K562 (cell line): ENCODE measurements around the gene ARPC1A. TPM values are rescaled to one million over a fixed set of nuclear protein-coding genes. Genes with fewer than 3 reads are reported as not detected.

Source experiments
- ARHGAP35 ChIP-seq: fragments of 450-650 bp; IDR thresholded peaks from 2 replicates; pipeline ENCODE4 v1.6.1; 2018; ENCODE audit not compliant: partially characterized antibody
- ARID1B ChIP-seq: fragments of 450-650 bp; IDR thresholded peaks from 2 replicates; pipeline ENCODE4 v1.6.1; 2016; ENCODE audit warnings: antibody characterized with exemption, mild to moderate bottlenecking, inconsistent platforms
- HMG20B ChIP-seq: fragments of 250-450 bp; sonication (Bioruptor Pico); IDR thresholded peaks from 2 replicates; pipeline ENCODE4 v1.5.0; 2021; ENCODE audit warnings: mild to moderate bottlenecking
- KAT8 ChIP-seq: fragments of 450-650 bp; IDR thresholded peaks from 2 replicates; pipeline ENCODE4 v1.6.1; 2016; ENCODE audit warnings: low read depth, mild to moderate bottlenecking
- KDM1A ChIP-seq, 2 experiments: fragments of 450-650 bp; IDR thresholded peaks; 2 replicates each; pipeline ENCODE4 v1.6.1; 2016; ENCODE audit warnings: mild to moderate bottlenecking in 2 of 2
- MCM3 ChIP-seq: fragments of 450-650 bp; IDR thresholded peaks from 2 replicates; pipeline ENCODE4 v1.6.1; 2016
- MYC ChIP-seq, 2 experiments: fragments of 250-450 bp in 1 of 2; sonication (Bioruptor Pico) in 1 of 2; IDR thresholded peaks; 2 replicates each; pipeline versions ENCODE4 v1.5.1 to v1.6.1; 2012 to 2021; ENCODE audit warnings: low read depth in 2 of 2, borderline replicate concordance in 1 of 2, improper control_type of control experiment in 1 of 2, low read length in 1 of 2, mild to moderate bottlenecking in 1 of 2, moderate library complexity in 1 of 2
- NFE2L1 ChIP-seq: fragments of 450-650 bp; IDR thresholded peaks from 2 replicates; pipeline ENCODE4 v1.6.1; 2016; ENCODE audit warnings: missing genetic modification characterization, low read depth, mild to moderate bottlenecking, missing compliant biosample characterization, moderate library complexity, borderline replicate concordance
- PTTG1 ChIP-seq: fragments of 450-650 bp; IDR thresholded peaks from 2 replicates; pipeline ENCODE4 v1.6.1; 2016; ENCODE audit warnings: low read depth, mild to moderate bottlenecking, missing genetic modification characterization, missing compliant biosample characterization
- RAD51 ChIP-seq: fragments of 450-650 bp; IDR thresholded peaks from 2 replicates; pipeline ENCODE4 v1.7.1; 2016; ENCODE audit warnings: low read depth, mild to moderate bottlenecking, borderline replicate concordance
- RHOXF2B ChIP-seq: fragments of 250-450 bp; sonication (Bioruptor Pico); conservative IDR thresholded peaks from 2 replicates; pipeline ENCODE4 v1.5.1; 2021
- SMAD1 ChIP-seq: fragments of 150-350 bp; IDR thresholded peaks from 2 replicates; pipeline ENCODE4 v1.6.1; 2014; ENCODE audit warnings: low read length, low read depth; ENCODE audit not compliant: partially characterized antibody
- XRCC3 ChIP-seq: fragments of 450-650 bp; IDR thresholded peaks from 2 replicates; pipeline ENCODE4 v1.6.1; 2017; ENCODE audit warnings: mild to moderate bottlenecking, moderate library complexity
- ZFX ChIP-seq: sonication (generic); formaldehyde crosslinking; IDR thresholded peaks from 2 replicates; pipeline ENCODE4 v1.8.0; 2022; ENCODE audit warnings: mild to moderate bottlenecking, missing genetic modification reagents, moderate library complexity
- ZNF165 ChIP-seq: fragments of 250-450 bp; sonication (Bioruptor Pico); IDR thresholded peaks from 2 replicates; pipeline ENCODE4 v1.4.0; 2020; ENCODE audit warnings: borderline replicate concordance
- ZNF174 ChIP-seq: fragments of 250-450 bp; sonication (Bioruptor Pico); IDR thresholded peaks from 2 replicates; pipeline ENCODE4 v1.4.0; 2020; ENCODE audit warnings: mild to moderate bottlenecking
- ZNF551 ChIP-seq: fragments of 250-450 bp; sonication (Bioruptor Pico); IDR thresholded peaks from 2 replicates; pipeline ENCODE4 v1.5.0; 2021; ENCODE audit warnings: mild to moderate bottlenecking, moderate library complexity
- ZNF589 ChIP-seq: fragments of 200-800 bp; sonication (Bioruptor generic); IDR thresholded peaks from 2 replicates; pipeline ENCODE4 v1.6.1; 2016; ENCODE audit warnings: low read depth, missing genetic modification characterization, missing compliant biosample characterization
- ZSCAN29 ChIP-seq: fragments of 450-650 bp; IDR thresholded peaks from 2 replicates; pipeline ENCODE4 v1.6.1; 2017
- polyA plus RNA-seq, 8 experiments: library from polyadenylated mRNA; depleted of rRNA in 4 of 8; stranded (reverse) in 5 of 8; unstranded in 3 of 8; fragments of >200 nt; fragmentation: Nextera tagmentation in 2 of 8; fragmentation: Illumina TruSeq in 1 of 8; extraction: Ambion mirVana in 2 of 8; extraction: Trizol in 1 of 8; gene quantifications; 2 replicates each; pipeline versions ENCODE4 v1.2.1 to v1.2.3, GENCODE V29; 2011 to 2014; ENCODE audit warnings: inconsistent platforms in 1 of 8, missing spikeins in 1 of 8
- total RNA-seq, 7 experiments: library from RNA; depleted of rRNA in 6 of 7; stranded (reverse); fragments of >200 nt in 6 of 7; fragmentation: Illumina TruSeq in 2 of 7; extraction: Trizol in 2 of 7; gene quantifications; 2 replicates each; pipeline versions ENCODE4 v1.2.1 to v1.2.3, GENCODE V29; 2011 to 2021; ENCODE audit warnings: low replicate concordance in 1 of 7
- TF ChIP-seq, protein P1 (sequence below): fragments of 450-650 bp; formaldehyde crosslinking; IDR thresholded peaks from 2 replicates; pipeline ENCODE4 v1.4.0; 2022; ENCODE audit warnings: missing genetic modification characterization
- TF ChIP-seq, protein P2 (sequence below): sonication (generic); formaldehyde crosslinking; IDR thresholded peaks from 2 replicates; pipeline ENCODE4 v1.8.1; 2023; ENCODE audit warnings: mild to moderate bottlenecking, missing genetic modification reagents
- TF ChIP-seq, protein P3 (sequence below): fragments of 200-800 bp; sonication (Bioruptor generic); IDR thresholded peaks from 2 replicates; pipeline ENCODE4 v1.6.1; 2017; ENCODE audit warnings: missing genetic modification characterization, missing compliant biosample characterization
- TF ChIP-seq, protein P4 (sequence below): fragments of 250-450 bp; sonication (Bioruptor Pico); IDR thresholded peaks from 2 replicates; pipeline ENCODE4 v1.5.0; 2021
- TF ChIP-seq, protein P5 (sequence below), 2 experiments: IDR thresholded peaks; 2 replicates each; pipeline ENCODE4 v1.6.1; 2011; ENCODE audit warnings: borderline replicate concordance in 1 of 2, control low read depth in 1 of 2, low read depth in 1 of 2, low read length in 1 of 2, mild to moderate bottlenecking in 1 of 2, mixed read lengths in 1 of 2, moderate library complexity in 1 of 2; ENCODE audit not compliant: insufficient read depth in 1 of 2, insufficient read length in 1 of 2, poor library complexity in 1 of 2, severe bottlenecking in 1 of 2; ENCODE audit errors: extremely low read depth in 1 of 2

The ARPC1A gene
- total and polyA plus RNA-seq, 9 of the 15 experiments (the other 6 are each of a cell fraction or from before 2014, with no cell fraction given), result 39.5 to 151 (median 86.1) TPM

DNA sequence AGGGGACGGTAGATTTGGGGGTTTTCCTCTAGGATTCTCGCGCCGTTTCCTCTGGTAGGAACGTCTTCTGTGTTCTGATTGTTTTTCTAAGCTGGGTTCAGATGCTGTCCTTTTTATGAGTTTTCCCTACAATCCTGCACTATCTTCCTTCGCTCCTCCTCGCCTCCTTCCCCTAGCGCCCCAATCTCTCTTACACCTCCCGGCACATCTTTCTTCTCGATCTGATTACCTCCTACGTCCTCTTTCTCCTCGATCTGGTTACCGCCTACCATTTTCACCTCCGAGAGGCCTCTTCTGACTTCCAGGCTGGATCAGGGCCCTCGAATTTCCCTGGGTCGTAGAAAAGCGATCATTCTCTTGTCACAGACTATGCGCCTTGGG is 83.5 kb downstream of the ARPC1A start (continued):
- TF ChIP-seq, protein P1, sequence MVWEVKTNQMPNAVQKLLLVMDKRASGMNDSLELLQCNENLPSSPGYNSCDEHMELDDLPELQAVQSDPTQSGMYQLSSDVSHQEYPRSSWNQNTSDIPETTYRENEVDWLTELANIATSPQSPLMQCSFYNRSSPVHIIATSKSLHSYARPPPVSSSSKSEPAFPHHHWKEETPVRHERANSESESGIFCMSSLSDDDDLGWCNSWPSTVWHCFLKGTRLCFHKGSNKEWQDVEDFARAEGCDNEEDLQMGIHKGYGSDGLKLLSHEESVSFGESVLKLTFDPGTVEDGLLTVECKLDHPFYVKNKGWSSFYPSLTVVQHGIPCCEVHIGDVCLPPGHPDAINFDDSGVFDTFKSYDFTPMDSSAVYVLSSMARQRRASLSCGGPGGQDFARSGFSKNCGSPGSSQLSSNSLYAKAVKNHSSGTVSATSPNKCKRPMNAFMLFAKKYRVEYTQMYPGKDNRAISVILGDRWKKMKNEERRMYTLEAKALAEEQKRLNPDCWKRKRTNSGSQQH (CRISPR knock-in tag), result peak; percentile 52; the same call in 1 of the 2 replicates
- TF ChIP-seq MCM3, result no peak
- no peak for TF ChIP-seq ZNF589
- no peak for TF ChIP-seq HMG20B (CRISPR knock-in tag)
- no peak for TF ChIP-seq KAT8
- TF ChIP-seq, protein P2, sequence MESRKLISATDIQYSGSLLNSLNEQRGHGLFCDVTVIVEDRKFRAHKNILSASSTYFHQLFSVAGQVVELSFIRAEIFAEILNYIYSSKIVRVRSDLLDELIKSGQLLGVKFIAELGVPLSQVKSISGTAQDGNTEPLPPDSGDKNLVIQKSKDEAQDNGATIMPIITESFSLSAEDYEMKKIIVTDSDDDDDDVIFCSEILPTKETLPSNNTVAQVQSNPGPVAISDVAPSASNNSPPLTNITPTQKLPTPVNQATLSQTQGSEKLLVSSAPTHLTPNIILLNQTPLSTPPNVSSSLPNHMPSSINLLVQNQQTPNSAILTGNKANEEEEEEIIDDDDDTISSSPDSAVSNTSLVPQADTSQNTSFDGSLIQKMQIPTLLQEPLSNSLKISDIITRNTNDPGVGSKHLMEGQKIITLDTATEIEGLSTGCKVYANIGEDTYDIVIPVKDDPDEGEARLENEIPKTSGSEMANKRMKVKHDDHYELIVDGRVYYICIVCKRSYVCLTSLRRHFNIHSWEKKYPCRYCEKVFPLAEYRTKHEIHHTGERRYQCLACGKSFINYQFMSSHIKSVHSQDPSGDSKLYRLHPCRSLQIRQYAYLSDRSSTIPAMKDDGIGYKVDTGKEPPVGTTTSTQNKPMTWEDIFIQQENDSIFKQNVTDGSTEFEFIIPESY (CRISPR knock-in tag), result no peak
- TF ChIP-seq MYC (IDR thresholded peaks at IDR 0.05; ENCODE audit: low read depth, low read length), result no peak
- no peak for TF ChIP-seq MYC (CRISPR knock-in tag; IDR thresholded peaks at IDR 0.05; ENCODE audit: borderline replicate concordance, low read depth)
- 0 out of 2 replicates have a peak, but pooled peaks have one; percentile 44 for TF ChIP-seq ZSCAN29
- no peak for TF ChIP-seq ZNF174 (CRISPR knock-in tag)
- TF ChIP-seq ARID1B, result no peak
- TF ChIP-seq PTTG1 (tag), result no peak
- TF ChIP-seq, protein P3, sequence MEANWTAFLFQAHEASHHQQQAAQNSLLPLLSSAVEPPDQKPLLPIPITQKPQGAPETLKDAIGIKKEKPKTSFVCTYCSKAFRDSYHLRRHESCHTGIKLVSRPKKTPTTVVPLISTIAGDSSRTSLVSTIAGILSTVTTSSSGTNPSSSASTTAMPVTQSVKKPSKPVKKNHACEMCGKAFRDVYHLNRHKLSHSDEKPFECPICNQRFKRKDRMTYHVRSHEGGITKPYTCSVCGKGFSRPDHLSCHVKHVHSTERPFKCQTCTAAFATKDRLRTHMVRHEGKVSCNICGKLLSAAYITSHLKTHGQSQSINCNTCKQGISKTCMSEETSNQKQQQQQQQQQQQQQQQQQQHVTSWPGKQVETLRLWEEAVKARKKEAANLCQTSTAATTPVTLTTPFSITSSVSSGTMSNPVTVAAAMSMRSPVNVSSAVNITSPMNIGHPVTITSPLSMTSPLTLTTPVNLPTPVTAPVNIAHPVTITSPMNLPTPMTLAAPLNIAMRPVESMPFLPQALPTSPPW, result no peak
- no peak for TF ChIP-seq ZFX (CRISPR knock-in tag)
- TF ChIP-seq, protein P4, sequence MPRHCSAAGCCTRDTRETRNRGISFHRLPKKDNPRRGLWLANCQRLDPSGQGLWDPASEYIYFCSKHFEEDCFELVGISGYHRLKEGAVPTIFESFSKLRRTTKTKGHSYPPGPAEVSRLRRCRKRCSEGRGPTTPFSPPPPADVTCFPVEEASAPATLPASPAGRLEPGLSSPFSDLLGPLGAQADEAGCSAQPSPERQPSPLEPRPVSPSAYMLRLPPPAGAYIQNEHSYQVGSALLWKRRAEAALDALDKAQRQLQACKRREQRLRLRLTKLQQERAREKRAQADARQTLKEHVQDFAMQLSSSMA, result no peak
- TF ChIP-seq ARHGAP35, result peak; percentile 71
- TF ChIP-seq, protein P5, sequence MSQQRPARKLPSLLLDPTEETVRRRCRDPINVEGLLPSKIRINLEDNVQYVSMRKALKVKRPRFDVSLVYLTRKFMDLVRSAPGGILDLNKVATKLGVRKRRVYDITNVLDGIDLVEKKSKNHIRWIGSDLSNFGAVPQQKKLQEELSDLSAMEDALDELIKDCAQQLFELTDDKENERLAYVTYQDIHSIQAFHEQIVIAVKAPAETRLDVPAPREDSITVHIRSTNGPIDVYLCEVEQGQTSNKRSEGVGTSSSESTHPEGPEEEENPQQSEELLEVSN (IDR thresholded peaks at IDR 0.05; ENCODE audit: borderline replicate concordance in 1 of 2, extremely low read depth in 1 of 2, insufficient read depth in 1 of 2, insufficient read length in 1 of 2, low read depth in 1 of 2, low read length in 1 of 2, poor library complexity in 1 of 2, severe bottlenecking in 1 of 2), result no peak
- no peak for TF ChIP-seq RAD51
- no peak for TF ChIP-seq NFE2L1 (tag)
- TF ChIP-seq KDM1A (IDR thresholded peaks at IDR 0.05), result no peak
- no peak for TF ChIP-seq ZNF165
- TF ChIP-seq SMAD1, result no peak
- no peak for TF ChIP-seq RHOXF2B (CRISPR knock-in tag)
- no peak for TF ChIP-seq XRCC3
- TF ChIP-seq ZNF551, result no peak
